ENCODE measurements around the gene CEP128.

DNA sequence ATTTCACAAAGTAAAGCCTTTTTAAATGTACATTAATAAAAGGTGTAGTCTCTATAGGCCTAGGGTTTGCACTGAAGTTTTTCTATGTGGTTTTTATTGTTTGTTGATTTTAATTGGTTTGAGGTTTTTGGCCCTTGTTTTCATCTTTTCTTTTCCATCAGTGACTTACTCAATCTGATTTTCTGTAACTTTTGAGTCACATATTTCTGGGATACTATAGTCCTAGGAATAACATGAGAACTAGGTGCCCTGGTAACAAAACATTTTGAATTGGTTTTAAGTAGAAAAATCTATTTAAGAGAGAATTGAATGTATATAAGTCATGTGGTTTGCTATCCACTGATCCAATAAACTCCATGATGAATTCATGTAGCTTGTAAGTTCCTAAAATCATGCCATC is 311.9 kb downstream of the CEP128 start:
- TF ChIP-seq, protein P1, sequence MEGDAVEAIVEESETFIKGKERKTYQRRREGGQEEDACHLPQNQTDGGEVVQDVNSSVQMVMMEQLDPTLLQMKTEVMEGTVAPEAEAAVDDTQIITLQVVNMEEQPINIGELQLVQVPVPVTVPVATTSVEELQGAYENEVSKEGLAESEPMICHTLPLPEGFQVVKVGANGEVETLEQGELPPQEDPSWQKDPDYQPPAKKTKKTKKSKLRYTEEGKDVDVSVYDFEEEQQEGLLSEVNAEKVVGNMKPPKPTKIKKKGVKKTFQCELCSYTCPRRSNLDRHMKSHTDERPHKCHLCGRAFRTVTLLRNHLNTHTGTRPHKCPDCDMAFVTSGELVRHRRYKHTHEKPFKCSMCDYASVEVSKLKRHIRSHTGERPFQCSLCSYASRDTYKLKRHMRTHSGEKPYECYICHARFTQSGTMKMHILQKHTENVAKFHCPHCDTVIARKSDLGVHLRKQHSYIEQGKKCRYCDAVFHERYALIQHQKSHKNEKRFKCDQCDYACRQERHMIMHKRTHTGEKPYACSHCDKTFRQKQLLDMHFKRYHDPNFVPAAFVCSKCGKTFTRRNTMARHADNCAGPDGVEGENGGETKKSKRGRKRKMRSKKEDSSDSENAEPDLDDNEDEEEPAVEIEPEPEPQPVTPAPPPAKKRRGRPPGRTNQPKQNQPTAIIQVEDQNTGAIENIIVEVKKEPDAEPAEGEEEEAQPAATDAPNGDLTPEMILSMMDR (IDR thresholded peaks at IDR 0.05) = no peak
- TF ChIP-seq POLR2A (IDR thresholded peaks at IDR 0.05; ENCODE audit: low read depth) (no peak), EP300 (IDR thresholded peaks at IDR 0.05) (no peak)
